K562 (cell line): ENCODE measurements around the gene LOC128125822.

ENCODE experiments used
- ARID2 ChIP-seq: fragments of 450-650 bp; IDR thresholded peaks from 2 replicates; pipeline ENCODE4 v1.6.1; 2017; ENCODE audit warnings: antibody characterized with exemption, mild to moderate bottlenecking
- ASH1L ChIP-seq: fragments of 450-650 bp; IDR thresholded peaks from 2 replicates; pipeline ENCODE4 v1.6.1; 2018; ENCODE audit warnings: borderline replicate concordance, mild to moderate bottlenecking, low read depth; ENCODE audit not compliant: partially characterized antibody
- BRD4 ChIP-seq: fragments of 200-600 bp; sonication (generic); IDR thresholded peaks from 2 replicates; pipeline ENCODE4 v1.6.1; 2017; ENCODE audit warnings: inconsistent platforms
- CREBBP ChIP-seq: IDR thresholded peaks from one replicate; pipeline ENCODE4 v1.6.1; 2012; ENCODE audit warnings: low read depth, mild to moderate bottlenecking, control low read depth, inconsistent platforms, low read length
- KLF6 ChIP-seq: fragments of 250-450 bp; sonication (Bioruptor Pico); IDR thresholded peaks from 2 replicates; pipeline ENCODE4 v1.4.0; 2020; ENCODE audit warnings: mild to moderate bottlenecking, moderate library complexity, borderline replicate concordance
- MAFF ChIP-seq: IDR thresholded peaks from 2 replicates; pipeline ENCODE4 v1.6.1; 2012; ENCODE audit warnings: low read length, improper control_type of control experiment
- PHB ChIP-seq: fragments of 250-450 bp; sonication (Bioruptor Pico); IDR thresholded peaks from 2 replicates; pipeline ENCODE4 v1.5.0; 2021
- TBP ChIP-seq: optimal IDR thresholded peaks from 2 replicates; pipeline ENCODE3; 2011; ENCODE audit warnings: low read depth, low read length, improper control_type of control experiment
- TEAD4 ChIP-seq, 2 experiments: sonication (generic) in 1 of 2; formaldehyde crosslinking in 1 of 2; IDR thresholded peaks; 2 replicates each; pipeline versions ENCODE4 v1.6.1 to v1.8.0; 2012 to 2022; ENCODE audit warnings: borderline replicate concordance in 1 of 2, inconsistent platforms in 1 of 2, low read length in 1 of 2, mild to moderate bottlenecking in 1 of 2, missing genetic modification reagents in 1 of 2
- ZBTB11 ChIP-seq, 3 experiments: fragments of 200-800 bp in 1 of 3; fragments of 250-450 bp in 1 of 3; fragments of 450-650 bp in 1 of 3; sonication (Bioruptor Pico) in 1 of 3; sonication (Bioruptor generic) in 1 of 3; formaldehyde crosslinking in 1 of 3; IDR thresholded peaks; 2 replicates each; pipeline versions ENCODE4 v1.6.1 to v1.8.0; 2016 to 2022; ENCODE audit warnings: mild to moderate bottlenecking in 2 of 3, missing genetic modification characterization in 2 of 3, missing compliant biosample characterization in 1 of 3, moderate library complexity in 1 of 3
- ZNF780A ChIP-seq: fragments of 250-450 bp; sonication (Bioruptor Pico); IDR thresholded peaks from 2 replicates; pipeline ENCODE4 v1.5.0; 2021; ENCODE audit warnings: mild to moderate bottlenecking
- TF ChIP-seq, protein P1 (sequence below): fragments of 250-450 bp; sonication (Bioruptor Pico); IDR thresholded peaks from 2 replicates; pipeline ENCODE4 v1.5.0; 2020; ENCODE audit warnings: mild to moderate bottlenecking, borderline replicate concordance

Gene LOC128125822

DNA sequence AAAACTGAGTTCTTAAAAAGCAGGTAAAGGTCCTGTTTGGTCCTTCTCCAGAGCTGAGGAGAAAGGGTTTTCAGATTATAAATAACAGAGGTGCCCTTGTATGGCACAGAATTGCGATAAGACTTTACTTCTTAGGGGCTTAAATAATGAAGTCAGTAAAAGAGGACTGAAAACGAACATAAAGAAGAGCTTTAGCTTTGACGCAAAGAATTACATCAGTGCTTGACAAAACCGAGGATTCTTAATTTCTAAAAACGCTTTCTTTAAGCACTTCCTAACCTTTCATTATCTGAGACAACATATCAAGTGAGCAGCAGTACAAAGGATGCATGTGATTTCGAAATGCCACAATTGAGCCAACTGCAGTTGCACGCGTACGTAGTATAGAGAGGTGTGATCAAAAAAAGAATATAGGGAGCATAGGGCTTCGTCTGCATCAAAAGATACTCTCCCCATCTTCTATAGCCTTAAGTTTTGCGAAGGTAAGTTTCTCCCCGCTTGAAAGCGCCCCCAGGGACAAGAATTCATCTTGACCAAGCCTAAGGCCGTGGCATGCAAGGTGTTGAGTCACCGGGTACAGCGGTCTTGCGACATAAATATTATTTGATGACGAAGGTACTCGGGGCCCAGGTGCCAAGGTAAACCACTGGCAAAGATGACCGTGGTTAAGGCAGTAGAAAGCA is 778 bp upstream of the LOC128125822 start (continued):
- TF ChIP-seq TEAD4 (IDR thresholded peaks at IDR 0.05; ENCODE audit: low read length), result no peak
- no peak for TF ChIP-seq TEAD4 (CRISPR knock-in tag; IDR thresholded peaks at IDR 0.05; ENCODE audit: borderline replicate concordance)
- TF ChIP-seq, protein P1, sequence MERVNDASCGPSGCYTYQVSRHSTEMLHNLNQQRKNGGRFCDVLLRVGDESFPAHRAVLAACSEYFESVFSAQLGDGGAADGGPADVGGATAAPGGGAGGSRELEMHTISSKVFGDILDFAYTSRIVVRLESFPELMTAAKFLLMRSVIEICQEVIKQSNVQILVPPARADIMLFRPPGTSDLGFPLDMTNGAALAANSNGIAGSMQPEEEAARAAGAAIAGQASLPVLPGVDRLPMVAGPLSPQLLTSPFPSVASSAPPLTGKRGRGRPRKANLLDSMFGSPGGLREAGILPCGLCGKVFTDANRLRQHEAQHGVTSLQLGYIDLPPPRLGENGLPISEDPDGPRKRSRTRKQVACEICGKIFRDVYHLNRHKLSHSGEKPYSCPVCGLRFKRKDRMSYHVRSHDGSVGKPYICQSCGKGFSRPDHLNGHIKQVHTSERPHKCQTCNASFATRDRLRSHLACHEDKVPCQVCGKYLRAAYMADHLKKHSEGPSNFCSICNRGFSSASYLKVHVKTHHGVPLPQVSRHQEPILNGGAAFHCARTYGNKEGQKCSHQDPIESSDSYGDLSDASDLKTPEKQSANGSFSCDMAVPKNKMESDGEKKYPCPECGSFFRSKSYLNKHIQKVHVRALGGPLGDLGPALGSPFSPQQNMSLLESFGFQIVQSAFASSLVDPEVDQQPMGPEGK (CRISPR knock-in tag), result no peak
- TF ChIP-seq TBP, result no peak
- no peak for TF ChIP-seq KLF6
- TF ChIP-seq ARID2, result no peak
- TF ChIP-seq ZNF780A (CRISPR knock-in tag), result no peak
- no peak for TF ChIP-seq BRD4
- TF ChIP-seq CREBBP, result no peak
- TF ChIP-seq PHB, result no peak
- TF ChIP-seq ZBTB11 (CRISPR knock-in tag; IDR thresholded peaks at IDR 0.05), result no peak
- TF ChIP-seq MAFF, result no peak
- no peak for TF ChIP-seq ASH1L
